Fibroblast of lung (primary cell): ENCODE measurements around the gene PRDM8. TPM values are rescaled to one million over a fixed set of nuclear protein-coding genes. Genes with fewer than 3 reads are reported as not detected.

Experiments
- DNase-seq, 2 donors: peaks; one replicate each; pipeline versions ENCODE4 v3.0.0 to v3.0.0-alpha.2; 2010; ENCODE audit warnings: low read depth in 2 of 2
- H2AFZ ChIP-seq: 2 replicates; pipeline ENCODE4 v1.5.1; 2012; ENCODE audit warnings: low read length, control low read depth, inconsistent platforms
- H3K27ac ChIP-seq: 2 replicates; pipeline ENCODE4 v1.5.1; 2011; ENCODE audit warnings: low read length, control low read depth; ENCODE audit not compliant: insufficient read depth
- H3K27me3 ChIP-seq: 2 replicates; pipeline ENCODE4 v1.5.1; 2011; ENCODE audit warnings: mild to moderate bottlenecking, low read length; ENCODE audit not compliant: control insufficient read depth, insufficient read depth
- H3K36me3 ChIP-seq: 2 replicates; pipeline ENCODE4 v1.5.1; 2011; ENCODE audit warnings: low read length; ENCODE audit not compliant: control insufficient read depth, insufficient read depth
- H3K4me1 ChIP-seq: 2 replicates; pipeline ENCODE4 v1.5.1; 2011; ENCODE audit warnings: low read length; ENCODE audit not compliant: control insufficient read depth, insufficient read depth; ENCODE audit errors: extremely low read depth
- H3K4me2 ChIP-seq: 2 replicates; pipeline ENCODE4 v1.5.1; 2011; ENCODE audit warnings: low read length, control low read depth; ENCODE audit not compliant: insufficient read depth; ENCODE audit errors: extremely low read depth
- H3K4me3 ChIP-seq, 4 experiments: fragments of 200-600 bp in 1 of 4; sonication (generic) in 1 of 4; replicated peaks in 1 of 4; 2 replicates each; pipeline ENCODE4 v1.5.1; 2011 to 2016; ENCODE audit warnings: low read length in 4 of 4, low read depth in 3 of 4, mild to moderate bottlenecking in 3 of 4, control low read depth in 2 of 4, inconsistent platforms in 1 of 4, mixed read lengths in 1 of 4; ENCODE audit not compliant: insufficient read depth in 1 of 4; ENCODE audit errors: control extremely low read depth in 1 of 4
- H3K79me2 ChIP-seq: 2 replicates; pipeline ENCODE4 v1.5.1; 2012; ENCODE audit warnings: mild to moderate bottlenecking, low read length, inconsistent platforms; ENCODE audit not compliant: control insufficient read depth, insufficient read depth
- H3K9ac ChIP-seq: 2 replicates; pipeline ENCODE4 v1.5.1; 2011; ENCODE audit warnings: mild to moderate bottlenecking, low read length, control low read depth; ENCODE audit not compliant: insufficient read depth
- H3K9me3 ChIP-seq: 2 replicates; pipeline ENCODE4 v1.5.1; 2012; ENCODE audit warnings: low read depth, low read length; ENCODE audit not compliant: control insufficient read depth, insufficient read depth
- H4K20me1 ChIP-seq: 2 replicates; pipeline ENCODE4 v1.5.1; 2011; ENCODE audit warnings: low read length; ENCODE audit not compliant: control insufficient read depth, insufficient read depth; ENCODE audit errors: extremely low read depth
- EZH2 ChIP-seq: IDR thresholded peaks from 2 replicates; pipeline ENCODE4 v1.5.1; 2012; ENCODE audit warnings: low read length, control low read depth, mild to moderate bottlenecking; ENCODE audit errors: missing control alignments
- polyA plus RNA-seq, 2 donors: library from polyadenylated mRNA; depleted of rRNA in 1 of 2; stranded (reverse) in 1 of 2; unstranded in 1 of 2; fragments of >200 nt; gene quantifications; 2 replicates each; pipeline ENCODE4 v1.2.1, GENCODE V29; 2011 to 2012; ENCODE audit warnings: missing spikeins in 1 of 2
- total RNA-seq: library from RNA; depleted of rRNA; stranded (reverse); fragments of >200 nt; gene quantifications from 2 replicates; pipeline ENCODE4 v1.2.1, GENCODE V29; 2014
- TF ChIP-seq, protein P1 (sequence below), 2 donors: IDR thresholded peaks in 1 of 2; conservative IDR thresholded peaks in 1 of 2; 1 replicate in 1 of 2; 2 replicates in 1 of 2; pipeline ENCODE4 v1.5.1; 2011 to 2012; ENCODE audit warnings: low read length in 2 of 2, control low read depth in 1 of 2, inconsistent platforms in 1 of 2, low read depth in 1 of 2, mild to moderate bottlenecking in 1 of 2

Gene PRDM8
- total and polyA plus RNA-seq, 2 donors (not counting 1 experiment from before 2014, with no cell fraction given), result 3.3 to 8.8 TPM

DNA sequence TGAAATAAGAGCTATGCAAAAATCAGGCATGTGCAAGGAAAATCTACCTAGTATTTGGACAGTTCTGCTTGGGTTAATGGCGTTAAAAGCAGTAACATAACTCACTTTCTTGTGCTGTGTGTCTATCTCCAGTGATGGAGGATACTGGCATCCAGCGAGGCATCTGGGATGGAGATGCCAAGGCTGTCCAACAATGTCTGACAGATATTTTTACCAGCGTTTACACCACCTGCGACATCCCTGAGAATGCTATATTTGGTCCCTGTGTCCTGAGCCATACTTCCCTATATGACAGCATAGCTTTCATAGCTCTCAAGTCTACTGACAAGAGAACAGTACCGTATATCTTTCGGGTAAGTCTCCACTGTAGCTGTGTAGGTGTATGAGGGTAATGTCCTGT is 2.6 kb downstream of the PRDM8 start:
- Histone ChIP-seq H3K9me3 (no peaks in the 10 kb centered on the region), H3K4me1 (peaks cover 7% of the 10 kb centered on the region), H3K9ac (no peak overlapping the region), H3K4me2 (no peak overlapping the region), H3K27me3 (no peaks in the 10 kb centered on the region), H3K79me2 (peaks cover 19% of the 10 kb centered on the region), H3K27ac (no peak overlapping the region), H4K20me1 (no peaks in the 10 kb centered on the region), H3K36me3 (peaks cover 3% of the 10 kb centered on the region), H2AFZ (no peak overlapping the region), H3K4me3 (peak overlapping the region in 1 of 4 experiments; percentile 57)
- no peak for DNase-seq
- TF ChIP-seq EZH2, result no peak
- TF ChIP-seq, protein P1, sequence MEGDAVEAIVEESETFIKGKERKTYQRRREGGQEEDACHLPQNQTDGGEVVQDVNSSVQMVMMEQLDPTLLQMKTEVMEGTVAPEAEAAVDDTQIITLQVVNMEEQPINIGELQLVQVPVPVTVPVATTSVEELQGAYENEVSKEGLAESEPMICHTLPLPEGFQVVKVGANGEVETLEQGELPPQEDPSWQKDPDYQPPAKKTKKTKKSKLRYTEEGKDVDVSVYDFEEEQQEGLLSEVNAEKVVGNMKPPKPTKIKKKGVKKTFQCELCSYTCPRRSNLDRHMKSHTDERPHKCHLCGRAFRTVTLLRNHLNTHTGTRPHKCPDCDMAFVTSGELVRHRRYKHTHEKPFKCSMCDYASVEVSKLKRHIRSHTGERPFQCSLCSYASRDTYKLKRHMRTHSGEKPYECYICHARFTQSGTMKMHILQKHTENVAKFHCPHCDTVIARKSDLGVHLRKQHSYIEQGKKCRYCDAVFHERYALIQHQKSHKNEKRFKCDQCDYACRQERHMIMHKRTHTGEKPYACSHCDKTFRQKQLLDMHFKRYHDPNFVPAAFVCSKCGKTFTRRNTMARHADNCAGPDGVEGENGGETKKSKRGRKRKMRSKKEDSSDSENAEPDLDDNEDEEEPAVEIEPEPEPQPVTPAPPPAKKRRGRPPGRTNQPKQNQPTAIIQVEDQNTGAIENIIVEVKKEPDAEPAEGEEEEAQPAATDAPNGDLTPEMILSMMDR (conservative IDR thresholded peaks at IDR 0.05 in 1 of 2, IDR thresholded peaks at IDR 0.05 in 1 of 2; ENCODE audit: low read depth in 1 of 2, low read length in 2 of 2), result no peak

DNA sequence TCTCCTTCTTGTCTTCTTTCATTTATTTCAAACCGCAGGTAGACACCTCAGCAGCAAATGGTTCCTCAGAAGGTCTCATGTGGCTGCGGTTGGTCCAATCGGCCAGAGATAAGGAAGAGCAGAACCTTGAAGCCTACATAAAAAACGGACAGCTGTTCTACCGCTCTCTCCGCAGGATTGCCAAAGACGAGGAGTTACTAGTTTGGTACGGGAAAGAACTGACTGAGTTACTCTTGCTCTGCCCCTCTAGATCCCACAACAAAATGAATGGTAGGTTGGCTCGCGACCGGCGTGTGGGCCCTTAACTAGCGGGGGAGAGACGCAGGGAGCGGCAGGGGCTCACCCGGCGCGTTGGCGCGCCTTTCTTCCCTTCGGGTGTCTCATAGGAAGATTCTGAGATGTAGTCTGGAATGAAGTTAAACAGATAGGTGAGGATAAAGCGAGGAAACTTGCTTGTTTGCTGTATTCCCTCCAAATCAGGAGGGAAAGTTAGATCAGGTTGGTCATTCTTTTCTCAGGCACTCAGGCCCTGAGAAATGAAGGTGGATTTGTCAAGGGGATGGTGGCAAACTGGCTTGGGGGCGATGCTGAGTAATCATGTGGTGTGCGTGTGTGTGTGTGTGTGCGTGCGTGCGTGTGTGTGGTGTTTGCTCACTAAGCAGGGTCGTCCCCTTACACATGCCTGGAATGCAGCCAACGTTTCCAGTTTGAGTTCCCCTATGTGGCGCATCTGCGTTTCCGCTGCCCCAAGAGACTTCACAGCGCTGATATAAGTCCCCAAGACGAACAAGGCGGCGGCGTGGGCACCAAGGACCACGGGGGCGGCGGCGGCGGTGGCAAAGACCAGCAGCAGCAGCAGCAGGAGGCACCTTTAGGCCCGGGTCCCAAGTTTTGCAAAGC is 4.2 kb downstream of the PRDM8 start:
- H3K27ac ChIP-seq, result peak overlapping the region; percentile 76
- H4K20me1 ChIP-seq, result no peaks in the 10 kb centered on the region
- peaks cover 19% of the 10 kb centered on the region for H3K79me2 ChIP-seq
- H3K9ac ChIP-seq, result no peak overlapping the region
- H2AFZ ChIP-seq, result peak overlapping the region; percentile 24
- no peak for TF ChIP-seq EZH2
- TF ChIP-seq, protein P1 (conservative IDR thresholded peaks at IDR 0.05 in 1 of 2, IDR thresholded peaks at IDR 0.05 in 1 of 2; ENCODE audit: low read depth in 1 of 2, low read length in 2 of 2), result no peak
- H3K4me1 ChIP-seq, result peaks cover 7% of the 10 kb centered on the region
- H3K4me2 ChIP-seq, result peak overlapping the region; percentile 80
- H3K27me3 ChIP-seq, result no peaks in the 10 kb centered on the region
- no peaks in the 10 kb centered on the region for H3K9me3 ChIP-seq
- peak overlapping the region in 3 of 4 experiments; percentile 23 to 62 (median 27) for H3K4me3 ChIP-seq
- peak; percentile 52 to 78 for DNase-seq
- H3K36me3 ChIP-seq, result peaks cover 3% of the 10 kb centered on the region

DNA sequence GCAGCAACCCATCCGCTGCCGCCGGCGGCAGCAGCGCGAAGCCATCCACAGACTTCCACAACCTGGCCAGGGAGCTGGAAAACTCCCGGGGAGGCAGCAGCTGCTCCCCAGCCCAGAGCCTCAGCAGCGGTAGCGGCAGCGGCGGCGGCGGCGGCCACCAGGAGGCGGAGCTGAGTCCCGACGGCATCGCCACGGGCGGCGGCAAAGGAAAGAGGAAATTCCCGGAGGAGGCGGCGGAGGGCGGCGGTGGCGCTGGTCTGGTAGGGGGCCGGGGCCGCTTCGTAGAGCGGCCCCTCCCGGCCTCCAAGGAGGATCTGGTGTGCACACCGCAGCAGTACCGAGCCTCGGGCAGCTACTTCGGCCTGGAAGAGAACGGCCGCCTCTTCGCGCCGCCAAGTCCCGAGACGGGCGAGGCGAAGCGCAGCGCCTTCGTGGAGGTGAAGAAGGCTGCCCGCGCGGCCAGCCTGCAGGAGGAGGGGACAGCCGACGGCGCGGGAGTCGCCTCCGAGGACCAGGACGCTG is 4.9 kb downstream of the PRDM8 start:
- H3K9me3 ChIP-seq, result no peaks in the 10 kb centered on the region
- no peaks in the 10 kb centered on the region for H3K27me3 ChIP-seq
- no peaks in the 10 kb centered on the region for H4K20me1 ChIP-seq
- H3K79me2 ChIP-seq, result peaks cover 19% of the 10 kb centered on the region
- peak; percentile 67 to 80 for DNase-seq
- peak overlapping the region; percentile 75 for H2AFZ ChIP-seq
- peak overlapping the region; percentile 80 for H3K4me2 ChIP-seq
- H3K4me1 ChIP-seq, result peaks cover 4% of the 10 kb centered on the region
- peak overlapping the region; percentile 25 to 62 (median 51) for H3K4me3 ChIP-seq
- H3K27ac ChIP-seq, result peak overlapping the region; percentile 76
- H3K36me3 ChIP-seq, result peaks cover 3% of the 10 kb centered on the region
- peak overlapping the region; percentile 70 for H3K9ac ChIP-seq
- TF ChIP-seq EZH2, result no peak
- TF ChIP-seq, protein P1 (conservative IDR thresholded peaks at IDR 0.05 in 1 of 2, IDR thresholded peaks at IDR 0.05 in 1 of 2; ENCODE audit: low read depth in 1 of 2, low read length in 2 of 2), result peak; percentile 49
